HG03135 (cell line): Measurements from ENCODE around the gene FGGY.
A peak's percentile ranks its signal among the peaks of the same experiment; 100 is the strongest.
"Not testable (repeated sequence)": the region's sequence is repeated elsewhere in the genome, so short reads cannot be mapped to it uniquely, and the experiment has no call there.

ENCODE experiments used
- ATAC-seq: cut with Tn5 transposase; IDR thresholded peaks from one replicate; pipeline ENCODE4 v1.9.1; 2021; ENCODE audit warnings: mild to moderate bottlenecking, moderate library complexity; ENCODE audit not compliant: unreplicated experiment

Gene FGGY

GRCh38 chr1:59691261-59691660, 394.4 kb downstream of the FGGY start:
- no peak for ATAC-seq

GRCh38 chr1:59692591-59692990, 395.7 kb downstream of the FGGY start:
- ATAC-seq = no peak

- ATAC-seq = no peak
Measured at GRCh38 chr1:59693406-59693805, 396.5 kb downstream of the FGGY start.

- no peak for ATAC-seq
Measured at GRCh38 chr1:59695252-59695651, 398.4 kb downstream of the FGGY start.

GRCh38 chr1:59696421-59697115, 399.7 kb downstream of the FGGY start:
- peak; percentile 36 for ATAC-seq

GRCh38 chr1:59697150-59697800, 400.4 kb downstream of the FGGY start:
- ATAC-seq = peak; percentile 69

GRCh38 chr1:59698386-59698785, 401.5 kb downstream of the FGGY start:
- ATAC-seq = no peak

GRCh38 chr1:59699227-59699847, 402.4 kb downstream of the FGGY start:
- ATAC-seq = no peak

- no peak for ATAC-seq
Measured at GRCh38 chr1:59701376-59701775, 404.5 kb downstream of the FGGY start.

GRCh38 chr1:59703226-59703917, 406.5 kb downstream of the FGGY start:
- no peak for ATAC-seq

- no peak for ATAC-seq
Measured at GRCh38 chr1:59703918-59704378, 407.1 kb downstream of the FGGY start.

- ATAC-seq = no peak
Measured at GRCh38 chr1:59704716-59705115, 407.8 kb downstream of the FGGY start.

GRCh38 chr1:59705466-59706302, 408.8 kb downstream of the FGGY start:
- no peak for ATAC-seq

GRCh38 chr1:59706303-59706599, 409.4 kb downstream of the FGGY start:
- ATAC-seq = no peak

- ATAC-seq = no peak
Measured at GRCh38 chr1:59707178-59707791, 410.4 kb downstream of the FGGY start.

GRCh38 chr1:59709333-59709732, 412.4 kb downstream of the FGGY start:
- ATAC-seq = no peak

GRCh38 chr1:59710920-59711319, 414.0 kb downstream of the FGGY start:
- not testable (repeated sequence) for ATAC-seq

- no peak for ATAC-seq
Measured at GRCh38 chr1:59714219-59714618, 417.3 kb downstream of the FGGY start.

- ATAC-seq = no peak
Measured at GRCh38 chr1:59714966-59715365, 418.1 kb downstream of the FGGY start.

GRCh38 chr1:59716832-59717231, 419.9 kb downstream of the FGGY start:
- ATAC-seq = no peak
